ENCODE results near the gene GOLGA6L22. TPM values are rescaled to one million over a fixed set of nuclear protein-coding genes. Genes with fewer than 3 reads are reported as not detected.
"Not testable (repeated sequence)": the region's sequence is repeated elsewhere in the genome, so short reads cannot be mapped to it uniquely, and the experiment has no call there.

GOLGA6L22 gene, protein sequence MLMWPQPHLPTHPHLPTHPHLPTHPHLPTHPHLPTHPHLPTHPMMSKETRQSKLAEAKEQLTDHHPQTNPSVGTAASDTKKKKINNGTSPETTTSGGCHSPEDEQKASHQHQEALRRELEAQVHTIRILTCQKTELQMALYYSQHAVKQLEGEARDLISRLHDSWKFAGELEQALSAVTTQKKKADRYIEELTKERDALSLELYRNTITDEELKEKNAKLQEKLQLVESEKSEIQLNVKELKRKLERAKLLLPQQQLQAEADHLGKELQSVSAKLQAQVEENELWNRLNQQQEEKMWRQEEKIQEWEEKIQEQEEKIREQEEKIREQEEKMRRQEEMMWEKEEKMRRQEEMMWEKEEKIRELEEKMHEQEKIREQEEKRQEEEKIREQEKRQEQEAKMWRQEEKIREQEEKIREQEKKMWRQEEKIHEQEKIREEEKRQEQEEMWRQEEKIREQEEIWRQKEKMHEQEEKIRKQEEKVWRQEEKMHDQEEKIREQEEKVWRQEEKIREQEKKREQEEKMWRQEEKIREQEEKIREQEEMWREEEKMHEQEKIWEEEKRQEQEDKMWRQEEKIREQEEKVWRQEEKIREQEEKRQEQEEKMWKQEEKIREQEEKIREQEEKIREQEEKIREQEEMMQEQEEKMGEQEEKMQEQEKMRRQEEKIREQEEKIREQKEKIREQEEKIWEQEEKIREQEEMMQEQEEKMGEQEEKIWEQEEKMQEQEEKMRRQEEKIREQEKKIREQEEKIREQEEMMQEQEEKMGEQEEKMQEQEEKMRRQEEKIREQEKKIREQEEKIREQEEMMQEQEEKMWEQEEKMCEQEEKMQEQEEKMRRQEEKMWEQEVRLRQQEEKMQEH
- total RNA-seq: under 0.01 TPM
- polyA plus RNA-seq (ENCODE audit: insufficient read depth in 1 of 8, insufficient read length in 8 of 8, low replicate concordance in 1 of 8): under 1 TPM in 4 of 8 donors, not detected in 4; 0.04 to 0.14 (median 0.12) TPM
- long read RNA-seq, donor 1: 0 reads
- long read RNA-seq, donor 2: 0 reads
- long read RNA-seq, donor 3: 0 reads
- long read RNA-seq, donor 4: 0 reads
- long read RNA-seq, donor 5: 0 reads
- long read RNA-seq, donor 6: 0 reads
- long read RNA-seq, donor 7: 0 reads
- long read RNA-seq, donor 8: 0 reads
- long read RNA-seq, donor 9: 0 reads
- long read RNA-seq, donor 10: 0 reads
- long read RNA-seq, donor 11: 0 reads

DNA sequence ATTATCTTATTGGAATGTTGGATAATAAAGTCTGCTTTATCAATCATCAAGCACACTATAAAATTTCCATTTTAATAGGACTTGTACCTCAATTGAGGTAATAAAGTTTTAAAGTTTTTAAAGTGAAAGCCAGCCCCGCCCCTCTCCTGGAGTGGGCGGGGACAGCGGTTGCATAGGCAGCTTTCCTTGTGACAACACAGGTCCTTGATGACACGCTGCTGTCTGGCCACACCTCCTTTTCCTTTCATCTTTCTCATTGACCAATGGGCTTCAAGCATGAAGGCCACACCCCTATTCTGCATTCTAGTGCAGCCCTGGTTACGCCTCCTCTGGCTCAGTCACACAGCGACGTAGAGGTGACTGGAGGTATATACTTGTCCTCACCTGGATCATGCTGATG is at the start of gene GOLGA6L22:
Gene GOLGA6L22 (plus strand): TSS at position 301 of the 400 bp plus-strand sequence. CDS start 91 bp downstream, at position 392.
- not testable (repeated sequence) for H3K36me3 ChIP-seq (ENCODE audit: control insufficient read depth, insufficient read depth, low read length); H3K27ac ChIP-seq (ENCODE audit: low read length); H3K9me3 ChIP-seq (replicated peaks; ENCODE audit: control insufficient read depth, low read depth, low read length); DNase-seq; H3K27me3 ChIP-seq (ENCODE audit: control insufficient read depth, insufficient read depth, low read length); H3K4me3 ChIP-seq (ENCODE audit: low read length); H3K4me1 ChIP-seq (ENCODE audit: control insufficient read depth, insufficient read depth, low read length)
- no CpG with 5 or more reads among the region's 7 CpGs for WGBS (ENCODE audit: insufficient coverage)

DNA sequence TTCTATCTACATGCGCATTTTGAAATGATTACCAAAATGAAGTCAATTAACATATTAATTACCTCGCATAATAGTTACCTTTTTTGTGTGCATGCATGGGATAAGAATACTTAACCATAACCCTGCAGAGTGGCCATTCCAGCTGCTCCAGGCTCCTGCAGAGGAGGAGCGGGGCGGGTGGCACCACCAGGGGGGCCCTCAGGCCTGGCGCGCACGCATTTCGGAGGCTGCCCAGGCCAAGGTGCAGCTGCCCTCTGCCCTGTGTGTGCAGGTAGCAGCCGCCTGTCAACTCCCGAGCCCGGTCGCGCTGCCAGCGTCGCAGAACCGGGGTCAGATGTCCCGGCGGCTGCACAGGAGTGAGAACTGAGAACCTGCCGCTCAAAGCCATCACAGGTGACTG is 41.4 kb upstream of the GOLGA6L22 start:
- H3K4me1 ChIP-seq (ENCODE audit: control insufficient read depth, insufficient read depth, low read length); H3K27ac ChIP-seq (ENCODE audit: low read length); H3K36me3 ChIP-seq (ENCODE audit: control insufficient read depth, insufficient read depth, low read length); H3K9me3 ChIP-seq (replicated peaks; ENCODE audit: control insufficient read depth, low read depth, low read length); H3K4me3 ChIP-seq (ENCODE audit: low read length); H3K27me3 ChIP-seq (ENCODE audit: control insufficient read depth, insufficient read depth, low read length); DNase-seq: not testable (repeated sequence)
- WGBS (ENCODE audit: insufficient coverage): no CpG with 5 or more reads among the region's 19 CpGs

DNA sequence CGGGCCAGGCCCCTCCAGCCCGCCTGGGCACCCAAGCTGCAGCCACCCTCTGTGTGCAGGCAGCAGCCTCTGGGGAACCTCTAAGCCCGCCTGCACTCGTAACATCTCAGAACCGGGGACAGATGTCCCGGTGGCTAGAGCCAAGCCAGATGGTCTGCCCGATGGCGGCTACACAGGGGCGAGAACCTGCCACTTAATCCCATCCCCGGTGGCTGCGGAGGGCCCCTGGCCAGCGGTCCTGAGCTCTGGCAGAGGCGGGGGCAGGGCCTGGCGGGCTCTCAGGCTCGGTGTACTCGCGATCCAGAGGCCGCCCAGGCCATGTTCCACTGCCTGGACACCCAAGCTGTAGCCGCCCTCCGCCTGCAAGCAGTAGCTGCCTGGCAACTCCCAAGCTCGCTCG is 40.9 kb upstream of the GOLGA6L22 start:
- WGBS (ENCODE audit: insufficient coverage): 80% methylated on average over 5 of the region's 22 CpGs
- H3K9me3 ChIP-seq (replicated peaks; ENCODE audit: control insufficient read depth, low read depth, low read length); H3K27ac ChIP-seq (ENCODE audit: low read length); H3K36me3 ChIP-seq (ENCODE audit: control insufficient read depth, insufficient read depth, low read length); H3K4me1 ChIP-seq (ENCODE audit: control insufficient read depth, insufficient read depth, low read length); H3K27me3 ChIP-seq (ENCODE audit: control insufficient read depth, insufficient read depth, low read length); DNase-seq; H3K4me3 ChIP-seq (ENCODE audit: low read length): not testable (repeated sequence)

DNA sequence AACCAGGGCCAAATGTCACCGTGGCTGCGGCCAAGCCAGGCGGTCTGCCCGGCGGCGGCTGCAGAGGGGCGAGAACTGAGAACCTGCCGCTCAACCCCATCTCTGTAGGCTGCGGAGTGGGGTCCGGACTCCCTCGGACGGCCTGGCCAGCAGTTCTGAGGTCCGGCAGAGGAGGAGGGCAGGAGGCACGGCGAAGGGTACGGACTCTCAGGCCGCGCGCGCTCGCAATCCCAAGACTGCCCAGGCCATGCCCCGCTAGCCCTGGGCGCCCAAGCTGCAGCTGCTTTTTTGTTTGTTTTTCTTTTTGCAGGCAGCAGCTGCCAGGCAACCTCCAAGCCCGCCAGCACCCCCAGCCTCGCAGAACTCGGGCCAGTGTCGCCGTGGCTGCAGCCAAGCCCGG is 40.5 kb upstream of the GOLGA6L22 start:
- H3K27me3 ChIP-seq (ENCODE audit: control insufficient read depth, insufficient read depth, low read length); H3K27ac ChIP-seq (ENCODE audit: low read length); H3K9me3 ChIP-seq (replicated peaks; ENCODE audit: control insufficient read depth, low read depth, low read length); H3K4me3 ChIP-seq (ENCODE audit: low read length); H3K36me3 ChIP-seq (ENCODE audit: control insufficient read depth, insufficient read depth, low read length); DNase-seq; H3K4me1 ChIP-seq (ENCODE audit: control insufficient read depth, insufficient read depth, low read length): not testable (repeated sequence)
- WGBS (ENCODE audit: insufficient coverage): no CpG with 5 or more reads among the region's 29 CpGs

DNA sequence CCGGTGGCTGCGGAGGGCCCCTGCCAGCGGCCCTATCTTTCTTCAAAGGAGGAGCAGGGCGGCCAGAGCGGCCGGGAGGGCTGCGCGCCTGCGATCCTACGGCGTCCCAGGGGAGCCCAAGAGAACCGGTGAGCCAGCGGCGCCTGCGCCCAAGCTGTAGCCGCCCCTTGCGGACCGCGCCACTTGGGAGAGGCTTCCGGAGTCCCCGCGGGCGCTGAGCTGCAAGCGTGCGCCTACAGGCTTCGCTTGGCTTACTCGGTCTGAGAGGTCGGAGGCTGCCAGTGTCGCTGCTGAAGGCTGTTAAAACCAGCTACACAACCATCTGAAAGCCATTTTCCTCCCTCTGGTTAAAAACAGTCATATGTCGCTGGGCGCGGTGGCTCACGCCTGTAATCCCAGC is 40.0 kb upstream of the GOLGA6L22 start:
- H3K9me3 ChIP-seq (replicated peaks; ENCODE audit: control insufficient read depth, low read depth, low read length); H3K36me3 ChIP-seq (ENCODE audit: control insufficient read depth, insufficient read depth, low read length); H3K4me3 ChIP-seq (ENCODE audit: low read length); H3K27ac ChIP-seq (ENCODE audit: low read length); DNase-seq; H3K27me3 ChIP-seq (ENCODE audit: control insufficient read depth, insufficient read depth, low read length); H3K4me1 ChIP-seq (ENCODE audit: control insufficient read depth, insufficient read depth, low read length): not testable (repeated sequence)
- 86% methylated on average over 12 of the region's 33 CpGs for WGBS (ENCODE audit: insufficient coverage)

DNA sequence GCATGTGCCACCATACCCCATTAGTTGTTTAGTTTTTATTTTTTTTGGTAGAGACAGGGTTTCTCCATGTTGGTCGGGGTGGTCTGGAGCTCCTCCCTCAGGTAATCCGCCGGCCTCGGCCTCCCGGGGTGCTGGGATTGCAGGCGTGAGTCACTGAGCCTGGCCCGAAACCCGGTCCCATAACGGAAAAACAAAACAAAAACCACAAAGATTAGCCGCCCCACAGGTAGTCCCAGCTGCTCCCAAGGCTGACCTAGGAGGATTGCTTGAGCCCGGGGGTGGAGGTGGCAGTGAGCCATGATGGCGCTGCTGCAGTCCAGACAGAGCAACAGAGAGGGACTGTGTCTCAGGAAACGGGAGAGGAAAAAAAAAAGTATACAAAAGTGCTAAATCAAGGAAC is 38.4 kb upstream of the GOLGA6L22 start:
- not testable (repeated sequence) for H3K9me3 ChIP-seq (replicated peaks; ENCODE audit: control insufficient read depth, low read depth, low read length); H3K4me3 ChIP-seq (ENCODE audit: low read length); DNase-seq; H3K4me1 ChIP-seq (ENCODE audit: control insufficient read depth, insufficient read depth, low read length); H3K27ac ChIP-seq (ENCODE audit: low read length); H3K36me3 ChIP-seq (ENCODE audit: control insufficient read depth, insufficient read depth, low read length); H3K27me3 ChIP-seq (ENCODE audit: control insufficient read depth, insufficient read depth, low read length)
- no CpG with 5 or more reads among the region's 13 CpGs for WGBS (ENCODE audit: insufficient coverage)

DNA sequence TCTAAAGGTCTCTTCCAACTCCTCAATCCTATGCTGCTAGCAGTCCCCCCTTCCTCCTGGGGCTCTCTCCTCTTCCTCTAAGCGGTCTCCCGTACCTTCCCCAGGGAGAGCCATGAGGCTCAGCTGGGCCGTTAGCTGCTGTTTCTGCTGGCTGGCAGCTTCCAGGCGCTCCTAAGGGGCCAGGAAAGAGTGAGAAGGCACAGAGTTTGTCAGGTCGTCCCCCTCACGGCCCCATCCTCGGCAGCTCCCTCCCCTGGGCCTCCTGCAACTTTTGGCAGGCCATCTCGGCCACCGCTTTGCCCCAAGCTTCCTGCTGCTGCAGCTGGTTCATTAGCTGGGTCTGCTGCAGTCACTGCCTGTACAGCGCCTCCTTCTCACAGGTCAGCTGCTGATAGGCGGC is 29.3 kb upstream of the GOLGA6L22 start:
- not testable (repeated sequence) for H3K27me3 ChIP-seq (ENCODE audit: control insufficient read depth, insufficient read depth, low read length); H3K36me3 ChIP-seq (ENCODE audit: control insufficient read depth, insufficient read depth, low read length); H3K4me3 ChIP-seq (ENCODE audit: low read length); H3K27ac ChIP-seq (ENCODE audit: low read length); DNase-seq; H3K9me3 ChIP-seq (replicated peaks; ENCODE audit: control insufficient read depth, low read depth, low read length); H3K4me1 ChIP-seq (ENCODE audit: control insufficient read depth, insufficient read depth, low read length)
- no CpG with 5 or more reads among the region's 11 CpGs for WGBS (ENCODE audit: insufficient coverage)

DNA sequence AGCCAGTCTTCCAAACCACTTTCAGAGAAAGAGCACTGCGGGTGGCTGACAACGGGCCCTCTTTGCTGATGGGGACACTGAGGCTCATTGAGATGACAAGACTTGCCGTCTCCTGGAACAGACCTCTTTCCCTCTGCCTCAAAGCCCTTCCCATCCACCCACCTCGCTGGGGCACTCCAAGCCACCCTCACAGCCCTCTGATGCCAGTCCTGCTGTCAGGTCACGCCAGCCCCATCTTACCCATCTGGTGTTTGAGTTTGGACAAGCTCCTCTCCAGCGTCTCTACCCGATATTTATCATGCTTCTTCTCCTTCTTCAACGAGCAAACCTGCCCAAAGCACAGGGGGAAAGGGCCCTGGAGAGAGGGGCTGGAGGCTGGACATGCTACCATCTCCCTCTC is 27.0 kb upstream of the GOLGA6L22 start:
- not testable (repeated sequence) for DNase-seq; H3K9me3 ChIP-seq (replicated peaks; ENCODE audit: control insufficient read depth, low read depth, low read length); H3K4me1 ChIP-seq (ENCODE audit: control insufficient read depth, insufficient read depth, low read length); H3K27me3 ChIP-seq (ENCODE audit: control insufficient read depth, insufficient read depth, low read length); H3K4me3 ChIP-seq (ENCODE audit: low read length); H3K36me3 ChIP-seq (ENCODE audit: control insufficient read depth, insufficient read depth, low read length); H3K27ac ChIP-seq (ENCODE audit: low read length)
- WGBS (ENCODE audit: insufficient coverage): no CpG with 5 or more reads among the region's 8 CpGs

DNA sequence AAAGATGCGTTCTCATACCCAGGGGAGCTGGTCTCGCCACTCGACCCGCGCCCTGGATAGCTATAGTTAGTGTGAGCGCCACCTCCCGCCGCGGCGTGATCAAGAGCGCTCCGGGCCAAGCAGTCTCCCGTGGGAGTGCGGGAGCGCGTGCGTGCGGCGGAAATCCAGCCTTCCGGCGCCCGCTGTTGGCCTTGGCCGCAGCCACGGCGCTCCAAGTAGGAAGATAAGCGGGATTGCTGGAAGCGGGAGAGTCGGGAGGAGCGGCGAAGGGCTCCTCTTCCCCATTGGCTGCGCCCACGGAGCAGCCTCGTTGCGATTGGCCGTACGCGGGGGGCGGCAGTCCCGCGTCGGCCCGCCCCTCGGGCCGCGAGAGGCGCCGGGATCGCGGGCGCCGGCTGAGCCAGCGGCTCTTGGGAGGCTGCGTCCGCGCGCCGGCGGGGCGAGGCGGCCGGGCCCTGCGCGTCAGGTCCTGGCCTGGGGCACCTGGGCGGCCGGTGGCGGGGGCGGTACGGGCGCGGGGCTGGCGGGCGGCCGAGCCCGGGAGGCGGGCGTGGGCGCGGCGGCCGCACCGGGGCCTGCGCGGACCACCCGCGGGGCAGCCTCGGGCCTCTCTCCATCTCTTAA is 35.9 kb downstream of the GOLGA6L22 start:
- not testable (repeated sequence) for H3K27ac ChIP-seq (ENCODE audit: low read length); H3K4me3 ChIP-seq (ENCODE audit: low read length); H3K9me3 ChIP-seq (replicated peaks; ENCODE audit: control insufficient read depth, low read depth, low read length); H3K36me3 ChIP-seq (ENCODE audit: control insufficient read depth, insufficient read depth, low read length); DNase-seq; H3K4me1 ChIP-seq (ENCODE audit: control insufficient read depth, insufficient read depth, low read length); H3K27me3 ChIP-seq (ENCODE audit: control insufficient read depth, insufficient read depth, low read length)
- no CpG with 5 or more reads among the region's 86 CpGs for WGBS (ENCODE audit: insufficient coverage)

DNA sequence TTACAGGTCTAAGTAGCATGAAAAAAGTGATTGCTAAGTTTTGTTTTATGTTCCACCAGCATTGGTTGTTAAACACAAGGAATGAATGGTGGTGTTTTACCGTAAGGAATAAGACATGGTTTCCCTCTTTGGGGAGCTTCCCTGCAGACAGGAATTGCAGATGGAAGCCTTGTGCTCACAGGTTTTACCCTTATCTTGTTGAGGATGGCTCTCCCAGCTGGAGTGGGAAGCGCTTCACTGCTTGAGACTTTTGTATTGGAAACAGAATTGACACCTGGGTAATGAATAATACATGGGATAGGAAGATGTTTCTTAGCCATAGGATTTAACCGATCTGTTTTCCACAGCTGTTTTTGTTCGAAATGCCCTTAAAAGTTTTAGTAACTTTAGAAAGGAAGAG is 38.5 kb downstream of the GOLGA6L22 start:
- not testable (repeated sequence) for H3K4me1 ChIP-seq (ENCODE audit: control insufficient read depth, insufficient read depth, low read length); H3K27me3 ChIP-seq (ENCODE audit: control insufficient read depth, insufficient read depth, low read length); H3K36me3 ChIP-seq (ENCODE audit: control insufficient read depth, insufficient read depth, low read length); H3K4me3 ChIP-seq (ENCODE audit: low read length); DNase-seq; H3K27ac ChIP-seq (ENCODE audit: low read length); H3K9me3 ChIP-seq (replicated peaks; ENCODE audit: control insufficient read depth, low read depth, low read length)
- WGBS (ENCODE audit: insufficient coverage): no CpG with 5 or more reads among the region's 4 CpGs

All from muscle of leg (tissue), 16 donors.